Stimulated activated CD4-positive, alpha-beta T cell treated with anti-CD3 and anti-CD28 coated beads, Interleukin-1b, Interleukin-23, amount 100 ng/mL, for 4 hours (primary cell): ENCODE results near the gene ACE.
"Not testable (repeated sequence)": the region's sequence is repeated elsewhere in the genome, so short reads cannot be mapped to it uniquely, and the experiment has no call there.

ENCODE experiments used
- DNase-seq, 2 donors: peaks; one replicate each; pipeline ENCODE4 v3.0.0-alpha.2; 2020; ENCODE audit warnings: low read depth in 2 of 2

ACE gene

DNA sequence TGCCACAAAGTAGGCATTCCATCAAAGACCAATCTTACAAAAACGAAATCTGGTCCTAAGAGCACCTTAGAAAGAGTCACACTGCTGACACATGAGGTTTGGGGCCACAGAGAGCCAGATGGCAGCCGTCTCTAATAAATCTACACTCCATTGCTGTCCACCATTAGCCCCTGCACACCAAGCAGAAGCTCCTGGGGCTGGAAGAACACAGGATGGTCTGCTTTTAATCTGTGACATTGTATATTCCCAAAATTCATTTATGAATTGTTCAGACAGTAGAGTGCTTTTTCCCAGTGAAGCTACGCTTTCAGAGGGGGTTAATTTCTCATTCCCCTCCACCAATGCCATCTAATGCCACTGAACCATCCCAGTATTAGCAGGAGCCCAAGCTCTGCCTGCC, 32.4 kb upstream of the ACE start:
- DNase-seq, result no peak

DNA sequence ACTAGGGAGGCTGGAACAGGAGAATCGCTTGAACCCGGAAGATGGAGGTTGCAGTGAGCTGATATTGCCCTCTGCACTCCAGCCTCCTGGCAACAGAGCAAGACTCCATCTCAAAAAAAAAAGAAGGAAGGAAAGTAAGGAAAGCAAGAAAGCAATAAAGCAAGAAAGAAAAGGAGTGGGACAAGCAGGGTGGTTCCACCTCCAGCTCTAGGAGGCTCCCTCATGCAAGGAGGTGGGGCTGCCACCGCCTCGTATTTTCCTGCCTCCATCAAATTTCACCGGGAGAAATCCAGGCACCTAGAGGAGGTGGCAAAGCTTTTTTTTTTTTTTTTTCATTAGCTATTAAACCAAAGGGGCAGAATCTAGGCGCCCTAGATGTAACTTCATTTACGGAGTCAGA, 31.8 kb upstream of the ACE start:
- DNase-seq, result no peak

DNA sequence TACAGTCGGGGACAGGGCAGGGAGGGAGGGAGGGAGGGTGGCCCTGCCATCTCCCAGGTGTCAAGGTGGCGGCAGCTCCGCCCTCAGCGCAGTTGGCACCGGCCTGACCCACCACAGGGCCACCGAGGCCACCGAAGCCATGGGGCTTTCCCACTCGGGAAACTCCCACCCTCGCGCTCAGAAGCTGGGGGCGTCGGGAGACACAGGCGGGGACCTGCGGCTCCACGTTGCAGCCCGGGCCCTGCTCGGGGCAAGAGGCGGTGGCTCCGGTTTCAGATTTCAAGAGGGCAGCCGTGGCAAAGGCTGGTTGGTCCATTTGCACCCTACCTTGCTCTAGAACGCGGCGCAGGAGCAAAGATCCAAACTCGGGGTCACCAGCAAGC, 31.3 kb upstream of the ACE start:
- DNase-seq, result peak; percentile 46 to 52

DNA sequence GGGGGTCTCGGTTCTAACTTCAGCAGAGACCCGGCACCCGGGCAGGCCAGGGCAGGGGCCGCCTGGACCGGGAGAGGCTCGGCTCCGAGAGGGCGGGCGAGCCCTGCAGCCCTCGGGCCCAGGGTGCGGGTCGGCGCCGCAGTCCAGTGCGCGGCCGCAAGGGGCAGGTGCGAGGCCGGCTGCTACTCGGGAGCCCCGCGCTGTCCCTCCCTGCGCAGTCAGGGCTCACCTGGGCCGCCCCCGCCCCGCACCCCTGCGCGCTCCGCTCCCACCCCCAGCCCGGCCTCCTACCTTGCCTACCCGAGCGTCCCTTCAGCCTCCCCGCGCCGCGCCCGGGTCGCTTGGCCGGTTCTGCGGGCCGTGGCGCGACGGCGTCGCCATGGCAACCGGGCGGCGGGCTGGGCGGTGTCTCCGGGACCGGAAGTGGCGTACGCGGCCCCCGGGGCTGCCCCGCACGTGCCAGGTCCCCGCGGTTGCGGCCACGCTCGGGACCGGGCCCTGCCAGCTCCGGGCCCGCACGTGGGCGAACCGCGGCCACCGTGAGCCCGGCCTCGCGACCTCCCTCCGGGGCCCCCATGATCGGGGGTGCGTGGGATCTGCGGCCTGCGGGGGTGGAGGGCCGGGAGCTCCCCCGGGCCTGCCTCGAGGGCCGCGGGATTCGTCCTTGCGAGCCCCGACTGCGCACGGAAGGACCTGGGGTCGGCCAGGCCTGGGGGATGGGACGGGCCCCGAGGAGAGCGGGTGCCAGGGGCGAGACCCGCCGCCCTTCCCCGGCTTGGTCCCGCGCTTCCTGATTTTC, 30.7 kb upstream of the ACE start, which contains the start of gene CYB561:
Gene CYB561 (minus strand): TSS at position 353 of the 799 bp plus-strand sequence. CDS start 8,759 bp downstream, outside the sequence.
- DNase-seq, result peak; percentile 43 to 74

DNA sequence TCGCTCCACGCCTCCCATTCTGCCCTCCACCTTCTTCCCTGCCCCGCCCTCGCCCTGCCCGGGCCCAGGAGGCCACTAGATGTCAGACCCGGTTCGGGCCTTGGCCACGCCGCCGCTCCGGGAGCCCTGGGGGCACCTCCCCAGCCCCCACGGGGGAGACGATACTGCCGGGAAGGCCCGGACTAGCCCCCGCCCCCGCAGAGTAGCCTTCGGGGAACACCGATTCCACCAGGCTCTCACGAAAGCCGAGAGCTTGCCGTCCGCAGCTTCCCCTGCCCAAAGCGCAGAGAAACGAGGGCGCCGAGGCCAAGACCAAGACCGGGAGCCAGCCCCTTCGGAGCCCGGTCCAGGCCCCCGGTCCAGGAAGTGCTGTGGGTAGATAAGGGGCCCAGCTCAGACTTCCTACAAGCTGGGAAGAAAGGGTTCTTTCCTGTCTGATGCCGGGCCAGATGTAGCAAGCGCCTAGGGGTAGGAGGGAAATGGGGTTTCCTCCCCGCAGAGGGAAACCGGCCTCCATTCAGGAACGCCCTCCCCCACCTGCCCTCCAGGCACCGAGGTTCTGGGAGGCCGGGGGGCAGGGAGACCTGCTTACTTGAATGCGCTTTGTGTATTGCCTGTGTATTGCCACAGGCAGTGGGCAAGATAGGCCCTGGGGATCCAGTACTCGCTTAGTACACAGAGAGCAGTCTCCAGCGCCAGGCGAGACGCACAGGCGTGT, 29.9 kb upstream of the ACE start:
- DNase-seq, result peak; percentile 34 to 51

DNA sequence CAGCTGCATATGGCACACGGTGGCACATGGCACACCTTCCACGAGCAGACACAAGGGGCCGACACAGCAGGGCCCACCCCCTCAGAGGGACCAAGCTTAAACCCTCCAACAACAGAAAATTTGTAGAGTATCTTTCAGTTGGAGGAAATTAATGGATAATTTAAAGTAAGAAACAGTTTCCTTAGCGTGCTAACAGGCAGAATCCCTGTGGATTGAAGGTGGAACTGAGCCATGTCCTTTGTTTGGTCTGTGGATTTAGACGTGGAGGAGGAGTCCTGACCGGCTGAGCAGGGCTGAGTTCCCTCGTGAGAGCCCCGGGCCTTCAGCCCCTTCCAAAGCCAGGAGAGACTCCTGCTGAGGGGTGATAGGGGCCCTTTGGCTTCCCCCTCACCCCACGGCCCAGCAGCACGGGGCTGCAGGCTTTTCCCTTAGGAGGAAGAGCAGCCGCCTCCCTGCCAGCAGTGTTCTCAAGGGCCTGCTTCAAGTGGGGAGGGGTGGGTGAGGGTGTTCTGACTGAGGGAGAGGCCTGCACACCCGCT, 29.3 kb upstream of the ACE start:
- DNase-seq, result no peak

DNA sequence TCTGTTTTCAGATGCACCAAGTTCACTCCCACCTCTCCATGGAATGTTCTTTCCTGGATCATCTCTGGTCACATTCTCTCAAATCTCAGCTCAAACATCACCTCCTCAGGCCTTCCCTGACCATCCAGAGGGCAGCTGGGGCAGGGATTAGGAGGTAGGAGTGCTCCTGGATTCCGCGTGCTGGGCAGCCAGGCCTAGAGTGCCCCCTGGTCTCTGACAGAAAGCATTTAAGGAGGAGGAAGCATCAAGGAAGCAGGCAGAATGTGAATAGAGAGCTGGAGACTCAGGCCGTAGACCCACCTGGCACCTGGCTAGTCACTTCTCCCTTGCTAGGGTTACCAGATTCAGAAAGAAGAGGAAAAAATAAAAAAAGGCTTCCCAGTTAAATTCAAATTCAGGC, 28.2 kb upstream of the ACE start:
- DNase-seq, result no peak

DNA sequence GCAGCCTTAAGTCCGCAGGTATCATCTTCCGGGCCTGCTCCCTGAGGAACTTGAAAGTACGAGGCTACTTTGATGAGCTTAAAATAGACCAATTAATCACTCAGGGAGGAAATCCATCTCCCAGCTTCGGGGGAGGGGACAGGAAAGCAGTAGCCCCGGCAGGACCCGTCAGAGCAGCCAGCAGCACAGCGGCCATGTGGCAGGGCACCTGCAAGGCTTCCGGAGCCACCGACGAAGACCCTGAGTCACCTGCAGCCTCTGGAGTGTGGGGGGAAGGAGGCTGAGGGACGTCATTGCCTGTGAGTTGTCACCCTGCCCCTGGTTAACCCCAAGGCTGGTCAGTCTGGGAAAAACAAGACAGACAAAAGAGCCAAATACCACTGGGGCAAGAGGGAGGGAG, 26.3 kb upstream of the ACE start:
- no peak for DNase-seq

DNA sequence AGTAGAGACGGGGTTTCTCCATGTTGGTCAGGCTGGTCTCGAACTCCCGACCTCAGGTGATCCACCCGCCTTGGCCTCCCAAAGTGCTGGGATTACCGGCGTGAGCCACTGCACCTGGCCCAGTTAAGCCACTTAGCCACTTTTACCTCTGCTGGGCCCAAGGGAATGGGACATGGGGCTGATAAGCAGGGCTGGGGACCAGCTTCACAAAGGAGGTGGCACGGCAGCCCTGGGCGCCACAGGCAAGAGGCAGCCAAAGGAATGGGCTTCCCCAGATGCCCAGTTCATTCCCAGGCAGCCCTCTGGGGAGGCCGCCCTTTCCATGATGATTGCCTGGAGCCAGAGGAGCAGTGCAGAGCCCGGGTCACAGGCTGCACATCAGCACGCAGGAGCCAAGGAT, 25.7 kb upstream of the ACE start:
- no peak for DNase-seq

DNA sequence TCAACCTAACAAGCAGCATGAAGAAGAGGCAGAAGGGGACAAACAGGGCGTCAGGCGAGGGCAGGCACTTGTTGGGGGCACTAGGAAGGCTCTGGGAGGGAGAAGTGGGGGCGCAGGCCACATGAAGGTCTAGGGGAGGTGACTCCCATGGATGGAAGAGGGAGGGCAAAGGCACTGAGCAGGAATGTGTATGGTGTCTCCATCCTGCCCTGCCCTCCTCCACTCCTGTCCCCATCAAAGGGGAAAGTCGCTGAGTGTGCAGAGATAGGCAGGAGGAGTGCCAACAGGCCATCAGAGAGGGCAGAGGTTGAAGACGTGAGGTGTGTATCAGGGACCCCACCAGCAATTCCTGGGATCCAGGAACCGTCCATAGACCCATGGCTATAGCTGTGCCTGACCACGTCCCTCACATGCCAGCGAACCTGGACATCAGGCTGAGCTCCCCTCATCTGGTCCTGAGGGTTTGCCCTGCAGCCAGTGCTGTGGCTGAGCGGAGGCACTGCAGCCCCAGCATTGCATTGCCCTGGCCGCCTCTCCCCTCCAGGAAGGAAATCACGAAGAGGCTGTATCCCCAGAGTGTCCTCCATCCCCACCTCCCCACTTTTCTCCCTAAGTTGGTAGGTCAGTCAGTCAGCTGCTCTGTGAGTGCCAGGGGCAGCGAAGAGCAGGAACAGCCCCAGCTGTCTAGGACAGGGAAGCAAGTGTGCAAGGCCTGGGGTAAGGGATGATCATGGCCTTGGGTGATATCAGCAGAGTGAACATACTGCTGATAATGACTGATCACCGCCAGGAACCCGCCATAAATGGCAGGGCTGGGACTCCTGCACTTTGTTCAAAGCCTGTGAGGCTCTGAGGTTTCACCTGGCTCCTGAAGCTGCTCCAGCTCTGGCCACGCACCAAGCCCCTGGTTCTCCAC, 24.6 kb upstream of the ACE start:
- no peak for DNase-seq

DNA sequence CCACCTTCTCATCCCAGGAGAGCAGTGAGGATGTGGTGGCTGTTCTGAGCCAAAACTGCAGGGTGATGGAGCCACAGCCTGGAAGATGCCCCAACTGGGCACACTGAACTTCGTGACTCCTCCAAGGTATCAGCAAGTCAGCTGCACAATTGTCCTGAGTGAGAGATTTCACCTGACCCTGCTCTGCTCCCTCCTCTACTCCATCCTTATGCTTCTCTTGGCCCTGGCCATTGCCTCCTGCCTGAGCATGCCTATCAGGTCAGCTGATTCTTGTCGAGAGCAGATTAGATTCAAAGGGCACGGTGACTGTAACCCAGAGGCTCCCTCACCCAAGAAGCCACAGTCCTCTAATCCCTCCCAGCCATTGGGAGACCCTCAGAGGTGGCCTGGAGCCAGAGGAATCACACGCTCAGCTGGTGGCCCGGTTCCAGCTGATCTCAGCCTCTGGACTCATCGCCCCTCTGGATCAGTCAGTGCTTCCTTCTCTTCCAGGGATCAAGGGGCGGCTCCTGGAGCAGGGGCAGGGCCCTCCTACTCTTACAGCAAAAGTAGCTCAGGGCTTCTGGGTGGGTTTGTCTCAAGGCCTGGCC, 23.8 kb upstream of the ACE start:
- DNase-seq, result no peak

DNA sequence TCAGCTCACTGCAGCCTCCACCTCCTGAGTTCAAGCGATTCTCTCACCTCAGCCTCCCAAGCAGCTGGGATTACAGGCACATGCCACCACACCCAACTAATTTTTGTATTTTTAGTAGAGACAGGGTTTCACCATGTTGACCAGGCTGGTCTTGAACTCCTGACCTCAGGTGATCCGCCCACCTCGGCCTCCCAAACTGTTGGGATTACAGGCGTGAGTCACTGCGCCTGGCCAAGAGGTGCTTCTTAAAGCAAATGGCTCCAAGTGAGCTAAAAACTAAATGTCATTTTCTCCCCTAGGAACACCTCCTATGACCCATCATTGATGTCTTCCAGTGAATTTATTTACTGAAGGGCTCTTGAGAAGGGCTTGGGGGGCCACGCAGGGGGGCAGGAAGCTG, 22.5 kb upstream of the ACE start:
- not testable (repeated sequence) for DNase-seq

DNA sequence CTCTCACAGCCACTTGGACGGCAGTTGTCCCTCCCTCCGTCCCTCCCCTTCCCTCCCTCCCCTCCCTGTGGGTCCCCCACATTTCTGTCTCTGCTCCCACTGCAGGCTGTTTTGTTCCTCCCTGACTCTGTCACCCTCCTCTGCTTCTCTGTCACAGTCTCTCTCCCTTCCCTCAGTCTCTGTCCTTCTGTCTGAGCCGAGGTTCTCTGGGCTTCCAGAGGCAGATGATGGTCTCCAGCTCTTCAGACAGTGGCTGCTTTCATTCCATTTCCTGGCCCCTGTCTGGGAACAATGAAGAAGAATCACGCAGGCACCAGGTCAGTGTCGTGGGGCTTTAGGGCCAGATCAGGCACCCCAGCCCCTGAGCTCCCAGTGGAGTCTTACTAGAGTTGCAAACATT, 21.9 kb upstream of the ACE start:
- DNase-seq, result no peak

DNA sequence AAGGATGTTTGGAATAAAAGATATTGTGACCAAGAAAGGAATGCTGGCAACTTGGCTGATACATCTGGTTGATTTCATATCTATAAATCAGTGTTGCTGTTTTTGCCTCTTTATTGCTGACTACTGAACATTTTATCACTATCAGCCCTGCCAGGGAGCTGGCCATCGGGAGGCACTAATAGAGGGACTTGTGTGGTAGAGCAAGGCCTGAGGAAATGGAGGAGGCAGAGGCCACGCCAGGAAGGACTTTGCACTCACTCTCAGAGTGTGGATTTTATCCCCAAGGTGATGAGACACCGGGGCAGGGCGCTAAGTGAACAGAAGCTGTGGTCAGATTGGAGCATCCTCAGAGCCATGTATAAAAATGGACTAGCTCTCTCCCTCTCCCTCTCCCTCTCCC, 21.4 kb upstream of the ACE start:
- no peak for DNase-seq

DNA sequence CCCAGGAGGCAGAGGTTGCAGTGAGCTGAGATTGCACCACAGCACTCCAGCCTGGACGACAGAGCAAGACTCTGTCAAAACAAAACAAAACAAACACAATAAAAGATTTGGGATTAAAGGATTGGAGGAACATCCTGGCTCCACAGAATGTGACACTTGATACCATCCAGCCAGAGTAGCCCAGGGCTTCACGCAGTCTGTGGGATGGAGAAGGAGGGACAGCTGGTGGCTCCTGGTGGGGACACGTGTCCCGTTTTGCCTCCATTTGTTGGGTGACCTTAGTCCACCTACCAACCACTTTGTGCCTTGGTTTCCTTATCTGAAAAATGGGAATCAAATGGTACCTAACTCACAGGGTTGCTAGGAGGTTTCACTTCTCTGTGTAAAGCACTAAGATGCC, 18.4 kb upstream of the ACE start:
- no peak for DNase-seq

DNA sequence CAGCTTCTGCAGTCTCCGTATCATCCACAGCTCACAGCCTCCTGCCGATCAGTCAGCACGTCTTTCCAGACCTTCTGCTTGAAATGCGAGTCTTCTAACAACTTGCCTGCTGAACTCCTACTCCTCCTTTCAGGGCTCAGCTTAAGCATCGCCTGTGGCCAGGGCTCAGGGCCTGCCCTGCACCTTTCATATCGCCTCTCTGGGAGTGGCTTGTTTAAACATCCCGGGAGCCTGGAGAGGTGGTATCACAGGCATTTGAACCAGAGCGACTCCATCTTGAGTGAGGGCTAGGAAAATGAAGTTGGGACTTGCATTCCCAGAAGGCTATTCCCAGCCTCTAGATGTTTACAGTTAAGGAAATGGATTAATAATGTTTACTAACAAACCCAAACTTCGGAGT, 16.8 kb upstream of the ACE start:
- DNase-seq, result no peak

DNA sequence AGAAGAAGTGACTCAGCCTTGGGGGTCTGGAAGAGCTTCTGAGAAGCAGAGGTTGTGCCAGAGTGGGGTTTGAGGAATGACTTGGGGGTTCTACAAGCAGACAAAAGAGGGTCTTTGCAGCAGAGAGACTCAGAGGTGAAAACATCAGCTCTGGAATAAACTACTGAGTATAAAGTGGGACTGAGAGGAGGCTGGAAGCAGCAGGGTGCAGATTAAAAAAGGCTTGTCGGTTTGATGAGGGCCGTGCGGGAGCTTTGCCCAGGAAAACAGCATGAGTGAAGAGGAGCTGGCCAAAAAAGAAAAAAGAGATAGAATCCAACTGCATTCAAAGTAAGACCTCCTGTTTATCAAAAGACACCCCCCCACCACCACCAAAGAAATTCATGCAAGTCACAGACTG, 13.1 kb upstream of the ACE start:
- DNase-seq, result no peak

DNA sequence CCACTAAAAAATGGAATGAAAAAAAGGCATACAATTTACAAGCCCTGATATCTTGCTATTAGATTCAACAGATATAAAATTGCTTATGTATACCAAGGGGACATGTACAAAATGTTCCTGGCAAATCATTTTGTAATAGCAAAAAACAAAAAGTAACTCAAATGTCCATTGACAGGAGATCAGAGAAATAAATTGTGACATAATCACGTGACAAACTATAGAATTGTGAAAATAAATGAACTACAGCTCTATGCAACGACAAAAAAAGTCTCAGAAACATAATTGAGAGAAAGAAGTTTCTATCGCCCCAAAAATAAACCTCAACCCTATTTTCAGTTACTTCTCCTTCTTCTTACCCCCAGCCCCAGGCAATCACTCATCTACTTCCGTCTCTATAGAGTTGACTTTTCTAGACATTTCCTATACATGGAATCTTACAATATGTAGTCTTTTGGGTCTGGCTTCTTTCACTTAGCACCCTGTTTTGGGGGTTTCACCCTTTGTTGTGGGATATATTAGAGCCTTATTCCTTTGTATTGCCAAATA, 12.1 kb upstream of the ACE start:
- DNase-seq, result no peak

DNA sequence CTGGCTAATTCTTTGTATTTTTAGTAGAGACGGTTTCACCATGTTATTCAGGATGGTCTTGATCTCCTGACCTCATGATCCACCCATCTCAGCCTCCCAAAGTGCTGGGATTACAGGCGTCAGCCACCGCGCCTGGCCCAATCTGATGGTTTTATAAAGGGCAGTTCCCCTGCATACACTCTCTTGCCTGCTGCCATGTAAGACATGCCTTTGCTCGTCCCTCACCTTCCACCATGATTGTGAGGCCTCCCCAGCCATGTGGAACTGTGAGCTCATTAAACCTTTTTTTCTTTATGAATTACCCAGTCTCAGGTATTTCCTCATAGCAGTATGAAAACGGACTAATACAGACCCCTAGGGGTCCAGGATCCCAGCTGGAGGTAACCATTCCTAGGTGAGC, 8.8 kb upstream of the ACE start:
- DNase-seq, result not testable (repeated sequence)

DNA sequence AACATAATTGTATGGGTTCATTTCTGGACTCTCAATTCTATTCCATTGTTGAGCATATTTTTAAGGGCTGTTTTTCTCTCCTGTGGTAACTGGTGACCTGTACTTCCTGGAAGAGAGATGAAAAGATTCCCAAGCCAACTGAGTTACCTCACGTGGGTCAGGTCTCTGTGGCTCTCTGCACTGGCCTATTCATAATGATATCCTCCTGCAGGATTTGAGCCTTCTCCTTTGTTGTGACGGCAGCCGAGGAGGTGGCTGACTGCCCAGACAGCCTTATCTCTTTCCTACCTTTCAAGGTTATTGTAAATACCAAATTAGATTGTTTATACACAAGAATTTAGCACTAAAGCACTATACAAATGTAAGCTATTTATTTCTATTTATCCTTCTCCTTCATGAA, 2.7 kb upstream of the ACE start:
- no peak for DNase-seq
